ENCODE measurements around the gene TARBP2. TPM values are rescaled to one million over a fixed set of nuclear protein-coding genes. Genes with fewer than 3 reads are reported as not detected.
"Not testable (repeated sequence)": the region's sequence is repeated elsewhere in the genome, so short reads cannot be mapped to it uniquely, and the experiment has no call there.

TARBP2 gene
- total and polyA plus RNA-seq, 4 donors = 15.7 to 22.0 (median 18.4) TPM

DNA sequence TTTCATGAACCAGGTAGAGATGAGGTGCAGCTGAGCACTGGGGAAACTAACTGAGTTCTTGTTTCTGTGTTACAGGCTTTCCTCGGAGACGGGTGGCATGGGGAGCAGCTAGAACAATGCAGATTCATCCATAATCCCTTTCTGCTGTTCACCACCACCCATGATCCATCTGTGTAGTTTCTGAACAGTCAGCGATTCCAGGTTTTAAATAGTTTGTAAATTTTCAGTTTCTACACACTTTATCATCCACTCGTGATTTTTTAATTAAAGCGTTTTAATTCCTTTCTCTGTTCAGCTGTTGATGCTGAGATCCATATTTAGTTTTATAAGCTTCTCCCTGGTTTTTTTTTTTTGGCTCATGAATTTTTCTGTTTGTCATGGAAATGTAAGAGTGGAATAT is 21.8 kb upstream of the TARBP2 start (continued):
- TF ChIP-seq, protein P1, sequence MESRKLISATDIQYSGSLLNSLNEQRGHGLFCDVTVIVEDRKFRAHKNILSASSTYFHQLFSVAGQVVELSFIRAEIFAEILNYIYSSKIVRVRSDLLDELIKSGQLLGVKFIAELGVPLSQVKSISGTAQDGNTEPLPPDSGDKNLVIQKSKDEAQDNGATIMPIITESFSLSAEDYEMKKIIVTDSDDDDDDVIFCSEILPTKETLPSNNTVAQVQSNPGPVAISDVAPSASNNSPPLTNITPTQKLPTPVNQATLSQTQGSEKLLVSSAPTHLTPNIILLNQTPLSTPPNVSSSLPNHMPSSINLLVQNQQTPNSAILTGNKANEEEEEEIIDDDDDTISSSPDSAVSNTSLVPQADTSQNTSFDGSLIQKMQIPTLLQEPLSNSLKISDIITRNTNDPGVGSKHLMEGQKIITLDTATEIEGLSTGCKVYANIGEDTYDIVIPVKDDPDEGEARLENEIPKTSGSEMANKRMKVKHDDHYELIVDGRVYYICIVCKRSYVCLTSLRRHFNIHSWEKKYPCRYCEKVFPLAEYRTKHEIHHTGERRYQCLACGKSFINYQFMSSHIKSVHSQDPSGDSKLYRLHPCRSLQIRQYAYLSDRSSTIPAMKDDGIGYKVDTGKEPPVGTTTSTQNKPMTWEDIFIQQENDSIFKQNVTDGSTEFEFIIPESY (IDR thresholded peaks at IDR 0.05) = no peak

DNA sequence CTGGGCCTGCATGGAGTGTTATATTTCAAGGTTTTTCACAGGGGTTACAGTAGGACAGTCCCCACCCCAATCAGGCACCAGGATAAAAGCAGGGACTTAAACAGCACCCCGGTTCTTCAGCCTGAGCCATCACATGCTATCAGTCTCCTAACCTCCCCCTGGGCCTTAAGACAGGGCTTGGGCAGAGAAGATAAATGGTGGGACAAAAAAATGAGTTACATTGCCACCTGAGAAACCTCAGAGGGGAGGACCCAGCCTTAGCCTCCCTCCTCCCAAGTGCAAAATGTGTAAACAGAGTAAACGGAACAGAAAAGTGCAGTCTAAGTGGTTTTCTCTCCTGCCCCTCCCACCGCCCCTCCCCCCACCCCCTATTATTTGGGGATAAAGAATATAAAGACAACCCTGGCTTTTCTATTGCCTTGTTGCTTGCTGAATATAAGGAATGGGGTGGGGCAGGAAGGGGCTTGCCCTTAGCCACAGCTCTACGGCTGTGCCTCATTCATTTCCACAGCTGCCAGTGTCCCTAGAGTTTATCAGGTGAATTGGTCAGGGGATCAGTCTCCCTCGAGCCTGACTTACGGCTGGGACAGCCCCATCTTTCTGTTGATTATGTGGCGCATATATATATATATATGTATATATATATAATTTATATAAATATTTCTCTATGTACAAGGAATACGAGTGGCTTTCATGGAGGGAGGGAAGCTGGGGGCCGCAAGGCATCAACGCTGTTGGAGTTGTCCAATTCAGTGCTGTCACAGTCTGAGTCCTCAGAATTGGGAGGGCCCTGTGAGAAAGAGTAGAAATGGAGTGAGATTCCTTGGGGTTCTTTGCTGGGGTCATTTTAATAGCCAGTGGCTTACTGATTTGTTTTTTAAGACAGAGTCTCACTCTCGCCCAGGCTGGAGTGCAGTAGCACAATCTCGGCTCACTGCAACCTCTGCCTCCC is 20.3 kb upstream of the TARBP2 start:
- WGBS = 80% methylated on average over 12 of the region's 12 CpGs
- H3K27me3 ChIP-seq (ENCODE audit: control insufficient read depth in 4 of 4, insufficient read depth in 4 of 4, low read length in 3 of 4) = no peaks in the 10 kb centered on the region
- H3K9ac ChIP-seq (ENCODE audit: low read depth in 1 of 2, low read length in 2 of 2) = no peak overlapping the region
- TF ChIP-seq EGR1 (IDR thresholded peaks at IDR 0.05; ENCODE audit: low read depth in 2 of 2) (no peak), FOXA2 (IDR thresholded peaks at IDR 0.05) (no peak), TAF1 (conservative IDR thresholded peaks at IDR 0.05) (no peak), RAD21 (IDR thresholded peaks at IDR 0.05) (no peak), YY1 (IDR thresholded peaks at IDR 0.05) (no peak), HNF4G (IDR thresholded peaks at IDR 0.05) (no peak), RXRA (IDR thresholded peaks at IDR 0.05) (no peak), GABPA (IDR thresholded peaks at IDR 0.05 in 1 of 2, conservative IDR thresholded peaks at IDR 0.05 in 1 of 2) (no peak), JUND (IDR thresholded peaks at IDR 0.05) (no peak), SP1 (IDR thresholded peaks at IDR 0.05) (no peak), NR2F2 (IDR thresholded peaks at IDR 0.05) (no peak), HNF4A (conservative IDR thresholded peaks at IDR 0.05) (no peak)
- TF ChIP-seq, protein P2, sequence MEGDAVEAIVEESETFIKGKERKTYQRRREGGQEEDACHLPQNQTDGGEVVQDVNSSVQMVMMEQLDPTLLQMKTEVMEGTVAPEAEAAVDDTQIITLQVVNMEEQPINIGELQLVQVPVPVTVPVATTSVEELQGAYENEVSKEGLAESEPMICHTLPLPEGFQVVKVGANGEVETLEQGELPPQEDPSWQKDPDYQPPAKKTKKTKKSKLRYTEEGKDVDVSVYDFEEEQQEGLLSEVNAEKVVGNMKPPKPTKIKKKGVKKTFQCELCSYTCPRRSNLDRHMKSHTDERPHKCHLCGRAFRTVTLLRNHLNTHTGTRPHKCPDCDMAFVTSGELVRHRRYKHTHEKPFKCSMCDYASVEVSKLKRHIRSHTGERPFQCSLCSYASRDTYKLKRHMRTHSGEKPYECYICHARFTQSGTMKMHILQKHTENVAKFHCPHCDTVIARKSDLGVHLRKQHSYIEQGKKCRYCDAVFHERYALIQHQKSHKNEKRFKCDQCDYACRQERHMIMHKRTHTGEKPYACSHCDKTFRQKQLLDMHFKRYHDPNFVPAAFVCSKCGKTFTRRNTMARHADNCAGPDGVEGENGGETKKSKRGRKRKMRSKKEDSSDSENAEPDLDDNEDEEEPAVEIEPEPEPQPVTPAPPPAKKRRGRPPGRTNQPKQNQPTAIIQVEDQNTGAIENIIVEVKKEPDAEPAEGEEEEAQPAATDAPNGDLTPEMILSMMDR (IDR thresholded peaks at IDR 0.05; ENCODE audit: low read depth, low read length, missing input control) = no peak
- TF ChIP-seq, protein P3, sequence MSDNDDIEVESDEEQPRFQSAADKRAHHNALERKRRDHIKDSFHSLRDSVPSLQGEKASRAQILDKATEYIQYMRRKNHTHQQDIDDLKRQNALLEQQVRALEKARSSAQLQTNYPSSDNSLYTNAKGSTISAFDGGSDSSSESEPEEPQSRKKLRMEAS (IDR thresholded peaks at IDR 0.05) = no peak
- TF ChIP-seq, protein P1 (IDR thresholded peaks at IDR 0.05) = no peak
- no peak overlapping the region for H3K27ac ChIP-seq (ENCODE audit: low read depth in 1 of 2, low read length in 2 of 2)
- DNase-seq (ENCODE audit: low spot score) = no peak
- no peaks in the 10 kb centered on the region for H3K9me3 ChIP-seq (ENCODE audit: control insufficient read depth in 4 of 4, low read length in 3 of 4)
- H3K4me1 ChIP-seq (ENCODE audit: control insufficient read depth in 4 of 4, insufficient read depth in 4 of 4, low read length in 3 of 4) = no peaks in the 10 kb centered on the region
- peaks cover 4 to 66% (median 54%) of the 10 kb centered on the region in 4 donors for H3K36me3 ChIP-seq (ENCODE audit: control insufficient read depth in 4 of 4, insufficient read depth in 3 of 4, low read depth in 1 of 4, low read length in 3 of 4)
- no peak overlapping the region for H3K4me3 ChIP-seq (ENCODE audit: low read depth in 1 of 3, low read length in 3 of 3)

DNA sequence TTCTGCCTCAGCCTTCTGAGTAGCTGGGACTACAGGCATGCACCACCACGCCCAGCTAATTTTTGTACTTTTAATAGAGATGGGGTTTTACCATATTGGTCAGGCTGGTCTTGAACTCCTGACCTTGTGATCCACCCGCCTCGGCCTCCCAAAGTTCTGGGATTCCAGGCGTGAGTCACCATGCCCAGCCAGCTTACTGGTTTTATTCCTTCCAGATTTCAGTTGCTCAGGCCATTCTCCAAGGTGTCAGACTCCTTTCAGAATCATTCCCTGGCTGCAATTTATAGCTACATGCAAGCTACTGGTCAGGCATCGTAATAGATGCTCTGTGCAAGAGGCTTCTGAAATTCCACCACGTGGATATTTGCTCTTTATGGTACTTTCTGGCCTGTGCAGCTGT is 19.6 kb upstream of the TARBP2 start:
- not testable (repeated sequence) for H3K27ac ChIP-seq (ENCODE audit: low read depth in 1 of 2, low read length in 2 of 2); H3K9ac ChIP-seq (ENCODE audit: low read depth in 1 of 2, low read length in 2 of 2); H3K4me1 ChIP-seq (ENCODE audit: control insufficient read depth in 4 of 4, insufficient read depth in 4 of 4, low read length in 3 of 4); H3K4me3 ChIP-seq (ENCODE audit: low read depth in 1 of 3, low read length in 3 of 3); H3K9me3 ChIP-seq (ENCODE audit: control insufficient read depth in 4 of 4, low read length in 3 of 4); DNase-seq (ENCODE audit: low spot score); H3K27me3 ChIP-seq (ENCODE audit: control insufficient read depth in 4 of 4, insufficient read depth in 4 of 4, low read length in 3 of 4)
- 83% methylated on average over 6 of the region's 6 CpGs for WGBS
- H3K36me3 ChIP-seq (ENCODE audit: control insufficient read depth in 4 of 4, insufficient read depth in 3 of 4, low read depth in 1 of 4, low read length in 3 of 4) = peaks cover 4 to 62% (median 48%) of the 10 kb centered on the region in 4 donors

Measured in liver (tissue), 9 donors.